Neural cell (in vitro differentiated cells): ENCODE data around the gene GTF2F2. TPM values are rescaled to one million over a fixed set of nuclear protein-coding genes. Genes with fewer than 3 reads are reported as not detected.

Experiments
- H2AFZ ChIP-seq: fragments of 200-600, 300-800 bp; sonication (generic), shearing (Covaris generic); 2 replicates; pipeline ENCODE4 v1.6.0; 2014; ENCODE audit warnings: low read depth, mild to moderate bottlenecking, antibody characterized with exemption, low read length, moderate library complexity
- H3F3A ChIP-seq: fragments of 200-600 bp; shearing (Covaris generic); 2 replicates; pipeline ENCODE4 v1.6.1; 2016; ENCODE audit warnings: mild to moderate bottlenecking, moderate library complexity, mixed read lengths, antibody characterized with exemption, low read length; ENCODE audit not compliant: insufficient read depth, poor library complexity, severe bottlenecking
- H3K27ac ChIP-seq: fragments of 200-600, 300-800 bp; sonication (generic), shearing (Covaris generic); 2 replicates; pipeline ENCODE4 v1.5.1; 2014; ENCODE audit warnings: mild to moderate bottlenecking, low read length, moderate library complexity
- H3K27me3 ChIP-seq: fragments of 300-800, 200-600 bp; sonication (generic), shearing (Covaris generic); 2 replicates; pipeline ENCODE4 v1.6.0; 2014; ENCODE audit warnings: mild to moderate bottlenecking, low read depth, low read length, moderate library complexity; ENCODE audit not compliant: insufficient read depth
- H3K36me3 ChIP-seq: fragments of 300-800, 200-600 bp; sonication (generic), shearing (Covaris generic); 2 replicates; pipeline ENCODE4 v1.5.1; 2014; ENCODE audit warnings: mild to moderate bottlenecking, antibody characterized with exemption, low read length, moderate library complexity; ENCODE audit not compliant: insufficient read depth
- H3K4me2 ChIP-seq: fragments of 300-800, 200-600 bp; sonication (generic), shearing (Covaris generic); 2 replicates; pipeline ENCODE4 v1.6.0; 2014; ENCODE audit warnings: mild to moderate bottlenecking, low read length
- H3K4me3 ChIP-seq: fragments of 300-800, 200-600 bp; sonication (generic), shearing (Covaris generic); 2 replicates; pipeline ENCODE4 v1.5.1; 2014; ENCODE audit warnings: mild to moderate bottlenecking, low read length, moderate library complexity
- H3K79me2 ChIP-seq: fragments of 200-600 bp; shearing (Covaris generic); replicated peaks from 2 replicates; pipeline ENCODE4 v1.6.0; 2014; ENCODE audit warnings: mild to moderate bottlenecking, low read length, moderate library complexity; ENCODE audit not compliant: insufficient read depth
- H3K9ac ChIP-seq: fragments of 300-800, 200-600 bp; sonication (generic), shearing (Covaris generic); 2 replicates; pipeline ENCODE4 v1.6.1; 2016; ENCODE audit warnings: mild to moderate bottlenecking, low read length, mixed read lengths
- H3K9me2 ChIP-seq: fragments of 200-600 bp; shearing (Covaris generic); 2 replicates; pipeline ENCODE4 v1.6.1; 2016; ENCODE audit warnings: mild to moderate bottlenecking, low read length, mixed read lengths; ENCODE audit not compliant: insufficient read depth
- H3K9me3 ChIP-seq: fragments of 200-600, 300-800 bp; sonication (generic), shearing (Covaris generic); 2 replicates; pipeline ENCODE4 v1.6.1; 2016; ENCODE audit warnings: mild to moderate bottlenecking, mixed run types, low read length, moderate library complexity, mixed read lengths
- H4K20me1 ChIP-seq: fragments of 200-600 bp; shearing (Covaris generic); 2 replicates; pipeline ENCODE4 v1.6.1; 2016; ENCODE audit warnings: mild to moderate bottlenecking, mixed run types; ENCODE audit not compliant: insufficient read depth
- EP300 ChIP-seq: fragments of 450-650 bp; conservative IDR thresholded peaks from 2 replicates; pipeline ENCODE4 v1.6.1; 2014; ENCODE audit warnings: antibody characterized with exemption, mild to moderate bottlenecking, moderate library complexity; ENCODE audit not compliant: poor library complexity, severe bottlenecking
- EZH2 ChIP-seq: fragments of 200-600, 300-800 bp; shearing (Covaris generic), sonication (generic); IDR thresholded peaks from 2 replicates; pipeline ENCODE4 v1.6.1; 2014; ENCODE audit warnings: antibody characterized with exemption, low read length, borderline replicate concordance, mild to moderate bottlenecking; ENCODE audit not compliant: insufficient read depth, poor library complexity, severe bottlenecking
- MXI1 ChIP-seq: fragments of 450-650 bp; conservative IDR thresholded peaks from 2 replicates; pipeline ENCODE4 v1.6.1; 2014; ENCODE audit warnings: antibody characterized with exemption, mild to moderate bottlenecking; ENCODE audit not compliant: poor library complexity, severe bottlenecking
- POLR2AphosphoS5 ChIP-seq: IDR thresholded peaks from 2 replicates; pipeline ENCODE4 v1.6.1; 2012
- RAD21 ChIP-seq: fragments of 450-650 bp; conservative IDR thresholded peaks from 2 replicates; pipeline ENCODE4 v1.6.1; 2014; ENCODE audit warnings: antibody characterized with exemption, mild to moderate bottlenecking, moderate library complexity
- SMC3 ChIP-seq: fragments of 450-650 bp; conservative IDR thresholded peaks from 2 replicates; pipeline ENCODE4 v1.6.1; 2014; ENCODE audit warnings: antibody characterized with exemption, mild to moderate bottlenecking, moderate library complexity; ENCODE audit not compliant: poor library complexity
- TAF1 ChIP-seq: IDR thresholded peaks from 2 replicates; pipeline ENCODE4 v1.6.1; 2012; ENCODE audit warnings: low read depth
- polyA plus RNA-seq: library from polyadenylated mRNA; depleted of rRNA; stranded (reverse); fragments of >200 nt; gene quantifications from 2 replicates; pipeline ENCODE4 v1.2.3, GENCODE V29; 2014
- TF ChIP-seq, protein P1 (sequence below): fragments of 450-650 bp; IDR thresholded peaks from 2 replicates; pipeline ENCODE4 v1.5.1; 2014; ENCODE audit warnings: antibody characterized with exemption, mild to moderate bottlenecking, moderate library complexity; ENCODE audit not compliant: poor library complexity, severe bottlenecking
- TF ChIP-seq, protein P2 (sequence below): IDR thresholded peaks from 2 replicates; pipeline ENCODE4 v1.6.1; 2012; ENCODE audit warnings: borderline replicate concordance

Gene GTF2F2
- polyA plus RNA-seq, 1 donor from 2014 or later, result 29.6 TPM

DNA sequence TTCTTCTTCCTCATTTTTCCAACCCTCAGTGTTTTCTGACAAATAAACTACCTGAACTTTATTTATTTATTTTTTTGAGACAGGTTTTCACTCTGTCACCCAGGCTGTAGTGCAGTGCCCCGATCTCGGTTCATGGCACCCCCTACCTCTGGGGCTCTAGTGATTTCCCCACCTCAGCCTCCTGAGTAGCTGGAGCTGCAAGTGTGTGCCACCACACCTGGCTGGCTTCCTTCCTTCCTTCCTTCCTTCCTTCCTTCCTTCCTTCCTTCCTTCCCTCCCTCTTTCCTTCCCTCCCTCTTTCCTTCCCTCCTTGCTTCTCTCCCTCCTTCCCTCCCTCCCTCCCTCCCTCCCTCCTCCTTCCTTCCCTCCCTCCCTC, 48.2 kb downstream of the GTF2F2 start:
- H2AFZ ChIP-seq, result no peak overlapping the region
- no peaks in the 10 kb centered on the region for H3F3A ChIP-seq
- no peak overlapping the region for H3K27ac ChIP-seq
- H3K36me3 ChIP-seq, result no peaks in the 10 kb centered on the region
- no peaks in the 10 kb centered on the region for H3K9me2 ChIP-seq
- H4K20me1 ChIP-seq, result no peaks in the 10 kb centered on the region
- no peak overlapping the region for H3K4me2 ChIP-seq
- no peak overlapping the region for H3K9ac ChIP-seq
- H3K27me3 ChIP-seq, result no peaks in the 10 kb centered on the region
- H3K4me3 ChIP-seq, result no peak overlapping the region
- H3K79me2 ChIP-seq, result no peaks in the 10 kb centered on the region
- TF ChIP-seq, protein P1, sequence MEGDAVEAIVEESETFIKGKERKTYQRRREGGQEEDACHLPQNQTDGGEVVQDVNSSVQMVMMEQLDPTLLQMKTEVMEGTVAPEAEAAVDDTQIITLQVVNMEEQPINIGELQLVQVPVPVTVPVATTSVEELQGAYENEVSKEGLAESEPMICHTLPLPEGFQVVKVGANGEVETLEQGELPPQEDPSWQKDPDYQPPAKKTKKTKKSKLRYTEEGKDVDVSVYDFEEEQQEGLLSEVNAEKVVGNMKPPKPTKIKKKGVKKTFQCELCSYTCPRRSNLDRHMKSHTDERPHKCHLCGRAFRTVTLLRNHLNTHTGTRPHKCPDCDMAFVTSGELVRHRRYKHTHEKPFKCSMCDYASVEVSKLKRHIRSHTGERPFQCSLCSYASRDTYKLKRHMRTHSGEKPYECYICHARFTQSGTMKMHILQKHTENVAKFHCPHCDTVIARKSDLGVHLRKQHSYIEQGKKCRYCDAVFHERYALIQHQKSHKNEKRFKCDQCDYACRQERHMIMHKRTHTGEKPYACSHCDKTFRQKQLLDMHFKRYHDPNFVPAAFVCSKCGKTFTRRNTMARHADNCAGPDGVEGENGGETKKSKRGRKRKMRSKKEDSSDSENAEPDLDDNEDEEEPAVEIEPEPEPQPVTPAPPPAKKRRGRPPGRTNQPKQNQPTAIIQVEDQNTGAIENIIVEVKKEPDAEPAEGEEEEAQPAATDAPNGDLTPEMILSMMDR, result no peak
- TF ChIP-seq EP300 (no peak), POLR2AphosphoS5 (no peak), MXI1 (no peak), RAD21 (no peak), EZH2 (no peak), SMC3 (no peak), TAF1 (no peak)
- TF ChIP-seq, protein P2, sequence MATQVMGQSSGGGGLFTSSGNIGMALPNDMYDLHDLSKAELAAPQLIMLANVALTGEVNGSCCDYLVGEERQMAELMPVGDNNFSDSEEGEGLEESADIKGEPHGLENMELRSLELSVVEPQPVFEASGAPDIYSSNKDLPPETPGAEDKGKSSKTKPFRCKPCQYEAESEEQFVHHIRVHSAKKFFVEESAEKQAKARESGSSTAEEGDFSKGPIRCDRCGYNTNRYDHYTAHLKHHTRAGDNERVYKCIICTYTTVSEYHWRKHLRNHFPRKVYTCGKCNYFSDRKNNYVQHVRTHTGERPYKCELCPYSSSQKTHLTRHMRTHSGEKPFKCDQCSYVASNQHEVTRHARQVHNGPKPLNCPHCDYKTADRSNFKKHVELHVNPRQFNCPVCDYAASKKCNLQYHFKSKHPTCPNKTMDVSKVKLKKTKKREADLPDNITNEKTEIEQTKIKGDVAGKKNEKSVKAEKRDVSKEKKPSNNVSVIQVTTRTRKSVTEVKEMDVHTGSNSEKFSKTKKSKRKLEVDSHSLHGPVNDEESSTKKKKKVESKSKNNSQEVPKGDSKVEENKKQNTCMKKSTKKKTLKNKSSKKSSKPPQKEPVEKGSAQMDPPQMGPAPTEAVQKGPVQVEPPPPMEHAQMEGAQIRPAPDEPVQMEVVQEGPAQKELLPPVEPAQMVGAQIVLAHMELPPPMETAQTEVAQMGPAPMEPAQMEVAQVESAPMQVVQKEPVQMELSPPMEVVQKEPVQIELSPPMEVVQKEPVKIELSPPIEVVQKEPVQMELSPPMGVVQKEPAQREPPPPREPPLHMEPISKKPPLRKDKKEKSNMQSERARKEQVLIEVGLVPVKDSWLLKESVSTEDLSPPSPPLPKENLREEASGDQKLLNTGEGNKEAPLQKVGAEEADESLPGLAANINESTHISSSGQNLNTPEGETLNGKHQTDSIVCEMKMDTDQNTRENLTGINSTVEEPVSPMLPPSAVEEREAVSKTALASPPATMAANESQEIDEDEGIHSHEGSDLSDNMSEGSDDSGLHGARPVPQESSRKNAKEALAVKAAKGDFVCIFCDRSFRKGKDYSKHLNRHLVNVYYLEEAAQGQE, result no peak
- no peaks in the 10 kb centered on the region for H3K9me3 ChIP-seq

DNA sequence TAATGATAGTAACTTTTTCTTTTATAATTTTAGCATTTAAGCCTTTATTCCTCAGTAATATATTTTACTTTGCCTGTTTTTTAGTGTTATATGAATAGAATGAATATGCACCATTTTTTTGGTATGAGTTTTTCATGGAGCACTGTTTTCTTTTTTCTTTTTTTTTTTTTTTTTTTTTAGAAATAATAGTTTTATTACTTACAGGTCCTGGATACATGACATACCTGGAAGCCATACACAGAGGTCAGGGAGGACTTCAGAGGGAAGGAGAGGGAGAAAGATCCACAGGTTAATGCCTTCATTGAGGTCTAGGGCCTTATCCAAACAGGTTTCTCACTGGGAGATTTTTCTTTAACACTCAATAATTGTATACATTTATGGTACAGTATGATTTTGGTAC, 54.2 kb downstream of the GTF2F2 start:
- Histone ChIP-seq H3K27ac (no peak overlapping the region), H3K4me2 (no peak overlapping the region), H4K20me1 (no peaks in the 10 kb centered on the region), H2AFZ (no peak overlapping the region), H3K79me2 (no peaks in the 10 kb centered on the region), H3F3A (no peaks in the 10 kb centered on the region), H3K9me2 (no peaks in the 10 kb centered on the region), H3K9me3 (no peaks in the 10 kb centered on the region), H3K27me3 (no peaks in the 10 kb centered on the region), H3K9ac (no peak overlapping the region), H3K36me3 (no peaks in the 10 kb centered on the region), H3K4me3 (no peak overlapping the region)
- TF ChIP-seq, protein P1, result no peak
- TF ChIP-seq EZH2, result no peak
- TF ChIP-seq EP300, result no peak
- no peak for TF ChIP-seq POLR2AphosphoS5
- no peak for TF ChIP-seq MXI1
- no peak for TF ChIP-seq RAD21
- TF ChIP-seq, protein P2, result no peak
